Thymus (tissue), 11 donors: ENCODE measurements around the gene KCP. TPM values are rescaled to one million over a fixed set of nuclear protein-coding genes. Genes with fewer than 3 reads are reported as not detected.
A peak's percentile ranks its signal among the peaks of the same experiment; 100 is the strongest.

Experiments used
- DNase-seq, 9 donors: peaks; one replicate each; pipeline ENCODE4 v3.0.0-alpha.2; 2013; ENCODE audit warnings: low spot score in 9 of 9, low read depth in 6 of 9, missing footprints in 1 of 9
- H3K27ac ChIP-seq, 2 donors: one replicate each; pipeline ENCODE4 v1.5.1; 2013; ENCODE audit warnings: control low read depth in 1 of 2, low read depth in 1 of 2, low read length in 1 of 2, mild to moderate bottlenecking in 1 of 2, moderate library complexity in 1 of 2
- H3K27me3 ChIP-seq, 2 donors: one replicate each; pipeline ENCODE4 v1.5.1; 2013; ENCODE audit warnings: low read length in 1 of 2; ENCODE audit not compliant: control insufficient read depth in 2 of 2, insufficient read depth in 1 of 2
- H3K36me3 ChIP-seq, 2 donors: one replicate each; pipeline ENCODE4 v1.5.1; 2013; ENCODE audit warnings: low read length in 1 of 2, mild to moderate bottlenecking in 1 of 2, moderate library complexity in 1 of 2; ENCODE audit not compliant: control insufficient read depth in 2 of 2, insufficient read depth in 2 of 2
- H3K4me1 ChIP-seq, 2 donors: one replicate each; pipeline ENCODE4 v1.5.1; 2013; ENCODE audit warnings: low read length in 2 of 2; ENCODE audit not compliant: control insufficient read depth in 2 of 2, insufficient read depth in 2 of 2
- H3K4me3 ChIP-seq, 2 donors: one replicate each; pipeline ENCODE4 v1.5.1; 2013; ENCODE audit warnings: low read length in 2 of 2, control low read depth in 1 of 2, mild to moderate bottlenecking in 1 of 2
- H3K9me3 ChIP-seq, 2 donors: one replicate each; pipeline ENCODE4 v1.5.1; 2013; ENCODE audit warnings: low read length in 1 of 2, mild to moderate bottlenecking in 1 of 2; ENCODE audit not compliant: control insufficient read depth in 2 of 2, insufficient read depth in 1 of 2
- WGBS: extraction: QIAGEN DNeasy Blood & Tissue Kit; methylation state at CpG from one replicate; pipeline ENCODE4 v1.1.7; 2013; 5-methylcytosine and 5-hydroxymethylcytosine counted together
- polyA plus RNA-seq: library from polyadenylated mRNA; stranded (reverse); fragments of 200-250 nt; gene quantifications from one replicate; pipeline ENCODE4 v1.2.3, GENCODE V29; 2013
- total RNA-seq: library from RNA; stranded (reverse); fragments of 120-200 nt; gene quantifications from one replicate; pipeline ENCODE4 v1.2.4, GENCODE V29; 2013
- donor health status: healthy.

Gene KCP
- total and polyA plus RNA-seq, 2 donors, result 0.09 to 0.34 TPM

DNA sequence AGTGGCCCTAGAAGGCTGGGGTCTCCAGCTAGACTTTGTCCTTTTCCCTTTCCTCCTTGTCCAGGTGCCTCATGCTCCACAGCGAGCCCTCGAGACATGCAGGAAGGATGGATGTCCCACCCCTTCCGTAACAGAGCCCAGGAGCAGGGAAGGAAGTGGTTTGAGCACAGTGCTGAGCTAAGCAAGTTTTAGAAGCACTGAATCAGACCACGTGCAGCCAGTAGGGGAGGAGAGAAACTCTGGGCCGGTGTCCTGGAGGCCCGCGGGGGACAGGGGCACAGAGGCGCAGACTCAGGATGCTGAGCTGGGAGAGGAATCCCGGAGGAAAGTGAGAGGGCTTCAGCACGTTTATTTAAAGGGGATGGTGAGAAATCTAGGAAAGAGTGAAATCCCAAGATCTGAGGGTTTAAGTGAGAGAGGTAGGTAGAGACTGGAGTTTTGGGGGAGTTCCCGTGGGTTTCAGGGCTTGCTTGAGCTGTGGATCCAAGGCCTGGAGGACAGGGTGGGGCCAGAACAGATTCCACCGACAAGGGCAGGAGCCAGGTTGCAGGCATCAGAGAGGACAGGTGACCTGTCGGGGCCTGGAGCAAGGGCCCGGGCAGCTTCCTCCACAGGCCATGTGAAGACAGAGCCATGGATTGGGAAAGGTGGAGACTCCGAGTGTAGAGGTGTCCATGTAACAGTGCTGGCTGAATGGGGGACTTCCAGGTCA lies 22.8 kb upstream of the KCP start:
- Histone ChIP-seq H3K4me1 (peaks cover 2 to 22% of the 10 kb centered on the region in 2 donors), H3K27ac (no peak overlapping the region), H3K27me3 (peaks cover 17 to 35% of the 10 kb centered on the region in 2 donors), H3K9me3 (peaks cover 0 to 7% of the 10 kb centered on the region in 2 donors), H3K36me3 (no peaks in the 10 kb centered on the region), H3K4me3 (no peak overlapping the region)
- peak in 8 of 9 donors; percentile 34 to 81 (median 46) for DNase-seq
- 31% methylated on average over 15 of the region's 15 CpGs for WGBS

GRCh38 chr7:128932862-128933179 lies 22.3 kb upstream of the KCP start:
- Histone ChIP-seq H3K27ac (no peak overlapping the region), H3K36me3 (no peaks in the 10 kb centered on the region), H3K27me3 (peaks cover 12 to 30% of the 10 kb centered on the region in 2 donors), H3K4me3 (no peak overlapping the region), H3K4me1 (peaks cover 2 to 20% of the 10 kb centered on the region in 2 donors), H3K9me3 (peaks cover 0 to 7% of the 10 kb centered on the region in 2 donors)
- peak in 1 of 9 donors; percentile 13 for DNase-seq
- 37% methylated on average over 4 of the region's 4 CpGs for WGBS

DNA sequence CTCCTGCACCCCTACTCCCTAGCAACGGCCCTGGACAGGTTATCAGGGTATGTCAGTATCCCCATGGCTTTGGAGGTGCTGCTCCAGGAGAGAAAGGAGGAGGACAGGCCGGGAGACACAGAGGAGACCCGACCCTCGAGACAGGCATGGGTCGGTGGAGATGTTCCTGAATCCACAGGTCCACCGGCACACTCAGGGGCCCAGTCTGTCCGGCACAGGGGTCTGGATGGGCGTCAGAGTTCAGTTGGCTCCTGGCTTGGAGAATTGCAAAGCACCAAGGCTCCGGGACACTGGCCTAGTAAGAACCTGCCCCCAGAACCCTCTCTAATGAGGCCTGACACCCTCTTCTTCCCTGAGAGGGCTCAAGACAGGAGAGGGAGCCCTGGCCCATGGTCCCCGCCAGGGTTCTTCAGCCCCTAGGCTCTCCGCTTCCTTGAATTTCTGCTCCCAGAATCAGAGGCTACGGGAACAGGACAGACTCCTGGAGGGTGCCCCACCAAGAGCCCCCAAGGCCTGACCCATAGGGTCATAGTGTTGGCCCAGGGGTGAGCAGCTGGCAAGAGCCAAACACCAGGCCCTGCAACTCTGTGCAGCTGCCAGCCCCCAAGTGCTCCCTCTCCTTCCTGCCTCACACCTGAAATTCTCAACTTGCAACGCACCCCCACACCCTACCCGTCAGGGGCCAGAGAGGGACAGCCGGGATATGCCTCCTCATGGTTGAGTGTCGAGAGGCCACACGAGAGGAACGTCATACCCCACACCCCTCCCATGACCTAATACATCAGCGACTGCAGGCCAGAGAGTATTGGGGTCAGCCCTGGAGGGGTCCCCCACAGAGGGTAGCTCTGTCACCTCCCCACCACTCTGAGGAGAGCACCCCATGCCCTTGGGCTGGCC lies 21.7 kb upstream of the KCP start:
- Histone ChIP-seq H3K27me3 (peaks cover 7 to 24% of the 10 kb centered on the region in 2 donors), H3K4me3 (no peak overlapping the region), H3K9me3 (peaks cover 0 to 7% of the 10 kb centered on the region in 2 donors), H3K36me3 (no peaks in the 10 kb centered on the region), H3K27ac (no peak overlapping the region), H3K4me1 (peaks cover 2 to 20% of the 10 kb centered on the region in 2 donors)
- 94% methylated on average over 19 of the region's 19 CpGs for whole genome bisulfite sequencing
- DNase-seq, result no peak

DNA sequence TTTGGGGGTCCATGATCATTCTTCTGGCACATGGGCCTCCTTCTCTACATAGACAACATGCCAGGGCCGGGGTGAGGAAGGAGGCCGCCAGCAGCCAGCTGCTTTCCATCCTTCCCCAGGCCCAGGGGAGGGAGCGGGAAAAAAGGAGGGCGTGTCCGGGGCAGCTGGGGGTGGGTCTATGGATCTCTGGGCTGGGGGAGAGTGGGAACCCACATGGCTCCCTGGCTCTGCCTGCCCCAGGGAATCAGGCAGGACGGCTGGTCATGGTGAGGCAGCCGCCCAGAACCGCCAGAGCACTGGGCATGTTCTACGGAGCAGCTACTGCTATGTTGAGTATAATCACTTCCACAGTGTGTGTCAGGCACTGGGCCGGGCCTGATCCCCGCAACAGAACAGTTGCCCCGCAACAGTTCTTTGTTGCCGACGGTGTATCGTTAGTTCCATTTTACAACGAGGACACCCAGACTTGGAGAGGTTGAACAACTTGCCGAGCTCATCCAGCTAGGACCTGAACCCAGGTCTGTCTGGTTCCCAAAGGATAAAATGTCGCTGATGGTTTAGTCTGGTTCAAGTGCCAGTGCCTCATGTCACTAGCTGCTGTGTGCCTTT lies 20.8 kb upstream of the KCP start:
- 99% methylated on average over 18 of the region's 18 CpGs for WGBS
- peaks cover 2 to 20% of the 10 kb centered on the region in 2 donors for H3K4me1 ChIP-seq
- DNase-seq, result no peak
- no peak overlapping the region for H3K4me3 ChIP-seq
- peaks cover 0 to 15% of the 10 kb centered on the region in 2 donors for H3K27me3 ChIP-seq
- no peak overlapping the region for H3K27ac ChIP-seq
- peaks cover 0 to 7% of the 10 kb centered on the region in 2 donors for H3K9me3 ChIP-seq
- H3K36me3 ChIP-seq, result no peaks in the 10 kb centered on the region

GRCh38 chr7:128928882-128929788 lies 18.6 kb upstream of the KCP start:
- 94% methylated on average over 14 of the region's 14 CpGs for WGBS
- Histone ChIP-seq H3K4me3 (no peak overlapping the region), H3K27me3 (no peaks in the 10 kb centered on the region), H3K36me3 (no peaks in the 10 kb centered on the region), H3K4me1 (peaks cover 2 to 20% of the 10 kb centered on the region in 2 donors), H3K27ac (no peak overlapping the region), H3K9me3 (peaks cover 0 to 7% of the 10 kb centered on the region in 2 donors)
- no peak for DNase-seq

GRCh38 chr7:128928159-128928813 lies 17.8 kb upstream of the KCP start:
- Histone ChIP-seq H3K9me3 (peaks cover 0 to 1% of the 10 kb centered on the region in 2 donors), H3K27ac (no peak overlapping the region), H3K4me1 (peaks cover 2 to 13% of the 10 kb centered on the region in 2 donors), H3K27me3 (peaks cover 0 to 3% of the 10 kb centered on the region in 2 donors), H3K36me3 (no peaks in the 10 kb centered on the region), H3K4me3 (no peak overlapping the region)
- no peak for DNase-seq
- WGBS, result 98% methylated on average over 8 of the region's 8 CpGs

- WGBS, result 96% methylated on average over 8 of the region's 8 CpGs
- peaks cover under 1 to 30% of the 10 kb centered on the region in 2 donors for H3K27me3 ChIP-seq
- no peak overlapping the region for H3K4me3 ChIP-seq
- H3K4me1 ChIP-seq, result no peaks in the 10 kb centered on the region
- no peak for DNase-seq
- H3K27ac ChIP-seq, result no peak overlapping the region
- no peaks in the 10 kb centered on the region for H3K9me3 ChIP-seq
- H3K36me3 ChIP-seq, result no peaks in the 10 kb centered on the region
Observed at GRCh38 chr7:128924707-128925588, 14.4 kb upstream of the KCP start.
